GM12878 (cell line): Measurements from ENCODE around the gene CAMK2B. TPM values are rescaled to one million over a fixed set of nuclear protein-coding genes. Genes with fewer than 3 reads are reported as not detected.

Source experiments
- CTCF ChIP-seq, 3 experiments: IDR thresholded peaks in 2 of 3; conservative IDR thresholded peaks in 1 of 3; 2 replicates each; pipeline ENCODE4 v1.5.1; 2011; ENCODE audit warnings: low read depth in 3 of 3, low read length in 3 of 3, mild to moderate bottlenecking in 3 of 3, control low read depth in 2 of 3, moderate library complexity in 2 of 3, inconsistent platforms in 1 of 3, mixed read lengths in 1 of 3; ENCODE audit not compliant: control insufficient read depth in 2 of 3, insufficient read depth in 1 of 3; ENCODE audit errors: extremely low read depth in 1 of 3
- NFXL1 ChIP-seq: fragments of 450-650 bp; IDR thresholded peaks from 2 replicates; pipeline ENCODE4 v1.6.1; 2017; ENCODE audit warnings: antibody characterized with exemption, mild to moderate bottlenecking, borderline replicate concordance
- NR2C1 ChIP-seq: fragments of 450-650 bp; IDR thresholded peaks from 2 replicates; pipeline ENCODE4 v1.6.1; 2017; ENCODE audit warnings: antibody characterized with exemption, mild to moderate bottlenecking, moderate library complexity
- SMC3 ChIP-seq: IDR thresholded peaks from 2 replicates; pipeline ENCODE4 v1.6.1; 2011; ENCODE audit warnings: low read length, improper control_type of control experiment, borderline replicate concordance
- TCF12 ChIP-seq: IDR thresholded peaks from 2 replicates; pipeline ENCODE4 v1.6.1; 2011; ENCODE audit warnings: low read depth, mild to moderate bottlenecking, low read length
- ZNF384 ChIP-seq: IDR thresholded peaks from 2 replicates; pipeline ENCODE4 v1.6.1; 2012; ENCODE audit warnings: low read depth, mild to moderate bottlenecking, low read length, improper control_type of control experiment, borderline replicate concordance
- polyA plus RNA-seq, 11 experiments: library from polyadenylated mRNA; depleted of rRNA in 4 of 11; unstranded in 6 of 11; stranded (reverse) in 5 of 11; fragments of >200 nt; fragmentation: Nextera tagmentation in 4 of 11; fragmentation: Illumina TruSeq in 1 of 11; extraction: Ambion mirVana in 4 of 11; extraction: Trizol in 1 of 11; gene quantifications; 1 replicate in 1 of 11; 2 replicates in 10 of 11; pipeline versions ENCODE4 v1.2.1 to v1.2.3, GENCODE V29; 2011 to 2016; ENCODE audit warnings: inconsistent platforms in 2 of 11, missing spikeins in 2 of 11, low read depth in 1 of 11
- total RNA-seq, 4 experiments: library from RNA; depleted of rRNA in 3 of 4; stranded (reverse); fragments of >200 nt in 3 of 4; fragmentation: Illumina TruSeq in 1 of 4; extraction: Trizol in 1 of 4; gene quantifications; 2 replicates each; pipeline versions ENCODE4 v1.2.1 to v1.2.3, GENCODE V29; 2013 to 2021
- TF ChIP-seq, protein P1 (sequence below): fragments of 450-650 bp; formaldehyde crosslinking; IDR thresholded peaks from 2 replicates; pipeline ENCODE4 v1.4.0; 2022; ENCODE audit warnings: mild to moderate bottlenecking, moderate library complexity

CAMK2B gene
- total and polyA plus RNA-seq, 10 of the 15 experiments (the other 5 are each of a cell fraction or from before 2014, with no cell fraction given): 0.06 to 0.23 (median 0.11) TPM; not detected in 5

GRCh38 chr7:44223362-44224079 is 101.9 kb downstream of the CAMK2B start (continued):
- TF ChIP-seq, protein P1, sequence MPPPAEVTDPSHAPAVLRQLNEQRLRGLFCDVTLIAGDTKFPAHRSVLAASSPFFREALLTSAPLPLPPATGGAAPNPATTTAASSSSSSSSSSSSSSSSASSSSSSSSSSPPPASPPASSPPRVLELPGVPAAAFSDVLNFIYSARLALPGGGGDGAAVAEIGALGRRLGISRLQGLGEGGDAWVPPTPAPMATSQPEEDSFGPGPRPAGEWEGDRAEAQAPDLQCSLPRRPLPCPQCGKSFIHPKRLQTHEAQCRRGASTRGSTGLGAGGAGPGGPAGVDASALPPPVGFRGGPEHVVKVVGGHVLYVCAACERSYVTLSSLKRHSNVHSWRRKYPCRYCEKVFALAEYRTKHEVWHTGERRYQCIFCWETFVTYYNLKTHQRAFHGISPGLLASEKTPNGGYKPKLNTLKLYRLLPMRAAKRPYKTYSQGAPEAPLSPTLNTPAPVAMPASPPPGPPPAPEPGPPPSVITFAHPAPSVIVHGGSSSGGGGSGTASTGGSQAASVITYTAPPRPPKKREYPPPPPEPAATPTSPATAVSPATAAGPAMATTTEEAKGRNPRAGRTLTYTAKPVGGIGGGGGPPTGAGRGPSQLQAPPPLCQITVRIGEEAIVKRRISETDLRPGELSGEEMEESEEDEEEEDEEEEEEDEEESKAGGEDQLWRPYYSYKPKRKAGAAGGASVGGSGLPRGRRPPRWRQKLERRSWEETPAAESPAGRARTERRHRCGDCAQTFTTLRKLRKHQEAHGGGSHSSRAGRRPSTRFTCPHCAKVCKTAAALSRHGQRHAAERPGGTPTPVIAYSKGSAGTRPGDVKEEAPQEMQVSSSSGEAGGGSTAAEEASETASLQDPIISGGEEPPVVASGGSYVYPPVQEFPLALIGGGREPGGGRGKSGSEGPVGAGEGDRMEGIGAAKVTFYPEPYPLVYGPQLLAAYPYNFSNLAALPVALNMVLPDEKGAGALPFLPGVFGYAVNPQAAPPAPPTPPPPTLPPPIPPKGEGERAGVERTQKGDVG (CRISPR knock-in tag): no peak
- TF ChIP-seq NR2C1: no peak
- TF ChIP-seq CTCF (IDR thresholded peaks at IDR 0.05 in 2 of 3, conservative IDR thresholded peaks at IDR 0.05 in 1 of 3; ENCODE audit: control insufficient read depth in 2 of 3, extremely low read depth in 1 of 3, insufficient read depth in 1 of 3, low read depth in 3 of 3, low read length in 3 of 3): no peak
- no peak for TF ChIP-seq ZNF384
- TF ChIP-seq NFXL1: no peak
- no peak for TF ChIP-seq TCF12
- TF ChIP-seq SMC3: no peak
